GM20000 (cell line): ENCODE measurements around the gene TM9SF4.

Experiments used
- DNase-seq: peaks from one replicate; pipeline ENCODE4 v3.0.0; 2012; ENCODE audit warnings: low spot score
- TF ChIP-seq, protein P1 (sequence below): IDR thresholded peaks from 2 replicates; pipeline ENCODE4 v1.5.1; 2012; ENCODE audit warnings: mild to moderate bottlenecking, control low read depth; ENCODE audit errors: extremely low read depth, missing control alignments

TM9SF4 gene

DNA sequence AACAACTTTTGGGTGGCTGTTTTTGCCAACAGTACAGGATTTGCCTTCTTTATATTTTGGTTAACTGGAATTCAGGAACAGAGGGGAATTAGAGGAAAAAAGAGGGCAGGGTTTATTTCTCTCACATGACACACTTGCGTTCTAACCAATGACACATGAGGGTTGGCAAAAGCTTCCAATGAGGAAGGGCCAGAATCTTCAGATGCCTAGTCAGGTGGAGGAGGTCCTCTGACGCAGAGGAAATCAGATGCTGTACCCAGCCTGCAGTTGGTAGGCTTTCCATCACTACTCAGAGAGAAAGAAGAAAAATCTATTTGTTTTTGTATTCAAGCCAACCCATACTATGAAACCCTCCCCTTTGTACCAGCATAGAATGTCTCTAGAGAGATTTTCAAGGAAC lies 20.8 kb downstream of the TM9SF4 start:
- no peak for DNase-seq
- TF ChIP-seq, protein P1, sequence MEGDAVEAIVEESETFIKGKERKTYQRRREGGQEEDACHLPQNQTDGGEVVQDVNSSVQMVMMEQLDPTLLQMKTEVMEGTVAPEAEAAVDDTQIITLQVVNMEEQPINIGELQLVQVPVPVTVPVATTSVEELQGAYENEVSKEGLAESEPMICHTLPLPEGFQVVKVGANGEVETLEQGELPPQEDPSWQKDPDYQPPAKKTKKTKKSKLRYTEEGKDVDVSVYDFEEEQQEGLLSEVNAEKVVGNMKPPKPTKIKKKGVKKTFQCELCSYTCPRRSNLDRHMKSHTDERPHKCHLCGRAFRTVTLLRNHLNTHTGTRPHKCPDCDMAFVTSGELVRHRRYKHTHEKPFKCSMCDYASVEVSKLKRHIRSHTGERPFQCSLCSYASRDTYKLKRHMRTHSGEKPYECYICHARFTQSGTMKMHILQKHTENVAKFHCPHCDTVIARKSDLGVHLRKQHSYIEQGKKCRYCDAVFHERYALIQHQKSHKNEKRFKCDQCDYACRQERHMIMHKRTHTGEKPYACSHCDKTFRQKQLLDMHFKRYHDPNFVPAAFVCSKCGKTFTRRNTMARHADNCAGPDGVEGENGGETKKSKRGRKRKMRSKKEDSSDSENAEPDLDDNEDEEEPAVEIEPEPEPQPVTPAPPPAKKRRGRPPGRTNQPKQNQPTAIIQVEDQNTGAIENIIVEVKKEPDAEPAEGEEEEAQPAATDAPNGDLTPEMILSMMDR, result no peak

DNA sequence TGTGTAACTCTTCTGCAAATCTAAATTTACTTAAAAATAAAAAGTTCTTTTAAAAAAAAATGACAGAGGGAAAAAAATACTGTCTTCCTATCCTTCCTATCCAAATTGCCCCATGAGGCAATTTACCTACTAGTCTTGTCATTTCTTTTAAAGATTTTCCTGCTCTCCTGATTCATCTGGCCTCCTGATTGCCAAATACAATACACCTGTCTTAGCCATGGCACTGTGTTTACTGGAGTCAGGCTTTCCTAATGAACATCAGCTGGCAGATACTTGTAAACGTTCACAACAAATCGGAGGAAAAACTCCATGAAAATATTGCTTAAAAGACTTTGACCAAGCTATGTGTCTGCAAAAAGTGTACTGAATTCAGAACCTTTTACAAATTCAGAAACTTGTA lies 21.5 kb downstream of the TM9SF4 start:
- TF ChIP-seq, protein P1, result no peak
- DNase-seq, result no peak

DNA sequence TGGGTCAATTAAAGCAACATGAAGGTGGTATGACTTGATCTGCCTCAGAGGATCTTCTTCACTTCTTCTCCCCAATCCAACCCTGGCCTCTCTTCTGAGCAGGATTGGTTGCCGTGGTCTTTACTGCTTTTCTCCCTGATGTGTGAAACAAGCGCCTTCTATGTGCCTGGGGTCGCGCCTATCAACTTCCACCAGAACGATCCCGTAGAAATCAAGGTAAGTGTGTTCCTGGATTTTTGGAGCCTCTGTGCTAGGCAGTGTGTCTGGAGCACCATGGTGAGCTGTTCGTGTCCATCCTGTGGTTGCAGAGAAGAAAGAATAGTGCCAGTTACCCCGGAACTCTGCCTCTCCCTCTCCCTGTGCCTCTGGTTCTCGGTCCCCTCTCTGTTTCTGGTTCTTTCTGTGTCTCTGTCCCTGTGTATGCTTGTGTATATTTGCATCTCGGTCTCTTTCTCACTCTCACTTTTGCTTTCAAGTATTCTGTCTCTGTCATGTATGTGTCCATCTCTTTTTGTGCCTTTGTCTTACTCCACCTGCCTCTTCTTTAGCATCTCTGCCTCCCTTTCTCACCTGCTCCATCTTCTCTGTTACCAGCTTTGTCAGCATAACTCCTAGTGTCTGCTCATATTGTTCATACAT lies 23.5 kb downstream of the TM9SF4 start:
- TF ChIP-seq, protein P1, result no peak
- peak; percentile 75 for DNase-seq

DNA sequence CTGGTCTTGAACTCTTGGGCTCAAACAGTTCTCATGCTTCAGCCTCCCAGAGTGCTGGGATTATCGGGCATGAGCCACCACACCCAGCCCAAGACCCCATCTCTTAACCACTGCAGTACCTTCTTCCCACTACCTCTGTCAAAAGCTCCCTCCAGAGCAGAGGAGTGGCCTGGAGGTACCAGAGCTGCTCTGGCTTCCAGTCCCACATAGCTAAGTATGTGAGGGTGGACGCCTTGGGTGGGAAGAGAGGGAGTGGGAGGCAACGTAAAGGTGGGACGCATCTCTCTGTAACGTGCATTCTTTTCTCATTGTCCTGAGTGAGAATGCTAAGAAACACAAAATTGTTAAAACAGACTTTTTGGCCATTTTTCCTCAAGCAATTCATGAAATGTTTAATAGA lies 24.5 kb downstream of the TM9SF4 start:
- TF ChIP-seq, protein P1, result no peak
- DNase-seq, result no peak

DNA sequence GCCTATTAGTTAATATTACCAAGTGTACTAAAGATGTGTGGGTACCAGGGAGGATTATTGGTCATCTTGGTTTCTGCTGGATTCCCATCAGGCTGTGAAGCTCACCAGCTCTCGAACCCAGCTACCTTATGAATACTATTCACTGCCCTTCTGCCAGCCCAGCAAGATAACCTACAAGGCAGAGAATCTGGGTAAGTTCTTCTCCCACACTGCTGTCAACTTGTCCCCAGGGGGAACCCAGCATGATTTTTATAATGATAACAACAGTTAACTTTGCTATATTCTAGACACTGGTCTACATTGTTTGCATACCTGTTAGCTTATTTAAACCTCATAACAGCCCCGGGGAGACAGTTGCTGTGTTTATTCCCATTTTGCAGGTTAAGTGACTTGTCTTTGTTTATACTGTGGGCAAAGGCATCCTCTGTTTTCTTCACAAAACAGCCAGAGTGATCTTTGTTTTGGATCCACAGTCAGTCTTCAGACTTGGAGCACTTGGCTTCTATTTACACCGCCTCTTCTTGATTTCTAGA lies 26.5 kb downstream of the TM9SF4 start:
- no peak for DNase-seq
- TF ChIP-seq, protein P1, result no peak

DNA sequence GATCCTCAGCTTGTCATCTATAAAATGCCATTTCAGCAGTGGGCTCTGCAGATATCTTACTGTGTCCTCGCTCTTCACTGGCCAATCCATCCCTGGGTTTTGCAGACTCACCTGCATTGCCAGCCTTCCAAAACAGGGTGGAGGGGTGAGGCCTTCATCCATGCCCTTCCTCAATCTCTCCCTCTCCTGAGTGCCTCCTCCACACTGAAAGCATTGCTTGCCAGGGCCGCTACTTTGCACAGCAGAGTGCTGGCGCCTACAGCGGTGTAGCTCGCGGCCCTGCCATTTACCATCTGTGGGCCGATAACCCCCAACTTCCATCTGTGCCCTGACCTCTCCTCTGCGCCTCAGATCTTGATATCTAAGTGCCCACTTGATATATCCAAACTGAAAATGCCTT lies 29.4 kb downstream of the TM9SF4 start:
- TF ChIP-seq, protein P1, result no peak
- no peak for DNase-seq

DNA sequence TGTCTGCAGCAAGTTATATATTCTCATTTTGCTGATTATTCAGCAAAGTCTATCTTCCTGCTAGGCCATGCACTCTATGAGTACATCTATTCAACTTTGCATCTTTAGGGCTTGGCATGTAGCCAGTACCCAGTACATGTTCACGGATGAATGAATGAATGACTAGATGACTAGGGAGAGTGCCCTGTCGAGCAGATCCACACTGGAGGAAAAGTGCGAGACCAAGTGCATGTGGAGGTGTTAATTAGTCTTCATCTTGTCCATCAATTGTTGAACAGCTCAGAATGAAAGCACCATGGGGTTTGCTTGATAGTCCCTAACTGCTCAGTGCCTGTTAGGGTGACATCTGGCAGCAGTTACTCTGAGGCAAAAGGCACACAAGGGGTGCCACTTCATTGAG lies 30.4 kb downstream of the TM9SF4 start:
- TF ChIP-seq, protein P1, result no peak
- DNase-seq, result no peak
